Skeletal muscle tissue (tissue), 4 donors: Measurements from ENCODE around the gene MYO9A. TPM values are rescaled to one million over a fixed set of nuclear protein-coding genes. Genes with fewer than 3 reads are reported as not detected.
"Not testable (repeated sequence)": the region's sequence is repeated elsewhere in the genome, so short reads cannot be mapped to it uniquely, and the experiment has no call there.

Experiments
- H3K27ac ChIP-seq: one replicate; pipeline ENCODE4 v1.7.0; 2013; ENCODE audit warnings: mild to moderate bottlenecking, low read depth, low read length, inconsistent platforms
- H3K27me3 ChIP-seq, 3 donors: one replicate each; pipeline ENCODE4 v1.7.0; 2013; ENCODE audit warnings: low read length in 3 of 3; ENCODE audit not compliant: control insufficient read depth in 3 of 3, insufficient read depth in 3 of 3
- H3K36me3 ChIP-seq, 3 donors: one replicate each; pipeline ENCODE4 v1.7.0; 2013; ENCODE audit warnings: low read length in 3 of 3; ENCODE audit not compliant: control insufficient read depth in 3 of 3, insufficient read depth in 3 of 3
- H3K4me1 ChIP-seq, 3 donors: one replicate each; pipeline ENCODE4 v1.7.0; 2013; ENCODE audit warnings: low read length in 3 of 3, mild to moderate bottlenecking in 3 of 3; ENCODE audit not compliant: control insufficient read depth in 3 of 3, insufficient read depth in 3 of 3
- H3K4me3 ChIP-seq, 3 donors: one replicate each; pipeline ENCODE4 v1.7.0; 2013; ENCODE audit warnings: low read length in 3 of 3
- H3K9ac ChIP-seq, 3 donors: one replicate each; pipeline ENCODE4 v1.7.0; 2013; ENCODE audit warnings: low read length in 3 of 3, mild to moderate bottlenecking in 3 of 3, moderate library complexity in 2 of 3, low read depth in 1 of 3
- H3K9me3 ChIP-seq, 3 donors: one replicate each; pipeline ENCODE4 v1.7.0; 2013; ENCODE audit warnings: low read length in 3 of 3; ENCODE audit not compliant: control insufficient read depth in 3 of 3
- total RNA-seq: library from RNA; depleted of rRNA; stranded (reverse); fragments of >200 nt; gene quantifications from one replicate; pipeline ENCODE4 v1.2.3, GENCODE V29; 2014
- donor health status: Osteomylitis.

The MYO9A gene
- total RNA-seq, 1 donor from 2014 or later: 88.2 TPM

DNA sequence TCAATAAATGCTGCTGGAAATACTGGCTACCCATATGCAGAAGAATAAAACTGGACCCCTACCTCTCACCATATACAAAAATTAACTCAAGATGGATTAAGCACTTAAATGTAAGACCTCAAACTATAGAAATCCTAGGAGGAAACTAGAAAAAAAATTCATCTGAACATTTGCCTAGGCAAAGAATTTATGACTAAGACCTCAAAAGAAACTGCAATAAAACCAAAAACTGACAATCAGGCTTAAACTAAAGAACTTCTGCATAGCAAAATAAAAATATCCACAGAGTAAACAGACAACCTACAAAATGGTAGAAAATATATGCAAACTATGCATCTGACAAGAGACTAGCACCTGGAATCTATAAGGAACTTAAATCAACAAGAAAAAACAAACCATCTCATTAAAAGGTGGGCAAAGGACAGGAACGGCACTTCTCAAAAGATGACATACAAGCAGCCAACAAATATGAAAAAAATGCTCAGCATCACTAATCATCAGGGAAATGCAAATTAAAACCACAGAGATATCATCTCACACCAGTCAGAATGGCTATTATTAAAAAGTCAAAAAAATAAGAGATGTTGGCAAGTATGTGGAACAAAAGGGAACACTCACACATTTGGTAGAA, 47.0 kb downstream of the MYO9A start:
- no peak overlapping the region for H3K9ac ChIP-seq
- H3K36me3 ChIP-seq: no peaks in the 10 kb centered on the region
- no peaks in the 10 kb centered on the region for H3K9me3 ChIP-seq
- no peak overlapping the region for H3K4me3 ChIP-seq
- H3K27ac ChIP-seq: no peak overlapping the region
- H3K4me1 ChIP-seq: peaks cover 4 to 6% (median 5%) of the 10 kb centered on the region in 3 donors
- no peaks in the 10 kb centered on the region for H3K27me3 ChIP-seq

GRCh38 chr15:72068856-72069255, 49.1 kb downstream of the MYO9A start:
- no peak overlapping the region for H3K27ac ChIP-seq
- H3K36me3 ChIP-seq: no peaks in the 10 kb centered on the region

GRCh38 chr15:72065801-72066200, 52.1 kb downstream of the MYO9A start:
- no peaks in the 10 kb centered on the region for H3K36me3 ChIP-seq
- no peak overlapping the region for H3K27ac ChIP-seq
- no peak overlapping the region for H3K4me3 ChIP-seq
- no peaks in the 10 kb centered on the region for H3K27me3 ChIP-seq
- H3K4me1 ChIP-seq: peaks cover 5 to 8% (median 6%) of the 10 kb centered on the region in 3 donors
- no peaks in the 10 kb centered on the region for H3K9me3 ChIP-seq
- no peak overlapping the region for H3K9ac ChIP-seq

More at GRCh38 chr15:72068856-72069255, 49.1 kb downstream of the MYO9A start:
- Histone ChIP-seq H3K4me3 (no peak overlapping the region), H3K9ac (no peak overlapping the region), H3K27me3 (no peaks in the 10 kb centered on the region), H3K4me1 (peaks cover 4 to 6% (median 5%) of the 10 kb centered on the region in 3 donors), H3K9me3 (no peaks in the 10 kb centered on the region)

GRCh38 chr15:72063186-72063585, 54.8 kb downstream of the MYO9A start:
- Histone ChIP-seq H3K9ac (no peak overlapping the region), H3K4me3 (no peak overlapping the region), H3K9me3 (no peaks in the 10 kb centered on the region), H3K27me3 (no peaks in the 10 kb centered on the region), H3K4me1 (peaks cover 0 to 9% (median 3%) of the 10 kb centered on the region in 3 donors), H3K27ac (no peak overlapping the region), H3K36me3 (no peaks in the 10 kb centered on the region)

DNA sequence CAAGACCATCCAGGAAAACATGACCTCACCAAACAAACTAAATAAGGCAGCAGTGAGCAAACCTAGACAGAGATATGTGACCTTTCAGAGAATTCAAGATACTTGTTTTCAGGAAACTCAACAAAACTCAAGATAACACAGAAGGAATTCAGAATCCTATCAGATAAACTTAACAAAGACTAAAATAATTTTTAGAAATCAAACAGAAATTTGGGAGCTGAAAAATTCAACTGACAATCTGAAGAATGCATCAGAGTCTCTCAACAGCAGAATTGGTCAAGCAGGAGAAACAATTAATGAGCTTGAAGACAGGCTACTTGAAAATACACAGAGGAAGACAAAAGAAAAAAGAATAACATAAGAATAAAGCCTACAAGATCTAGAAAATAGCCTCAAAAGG, 55.6 kb downstream of the MYO9A start:
- Histone ChIP-seq H3K27ac (no peak overlapping the region), H3K9me3 (no peaks in the 10 kb centered on the region), H3K36me3 (no peaks in the 10 kb centered on the region), H3K27me3 (no peaks in the 10 kb centered on the region), H3K4me3 (no peak overlapping the region), H3K4me1 (peaks cover 0 to 9% (median 7%) of the 10 kb centered on the region in 3 donors), H3K9ac (no peak overlapping the region)

DNA sequence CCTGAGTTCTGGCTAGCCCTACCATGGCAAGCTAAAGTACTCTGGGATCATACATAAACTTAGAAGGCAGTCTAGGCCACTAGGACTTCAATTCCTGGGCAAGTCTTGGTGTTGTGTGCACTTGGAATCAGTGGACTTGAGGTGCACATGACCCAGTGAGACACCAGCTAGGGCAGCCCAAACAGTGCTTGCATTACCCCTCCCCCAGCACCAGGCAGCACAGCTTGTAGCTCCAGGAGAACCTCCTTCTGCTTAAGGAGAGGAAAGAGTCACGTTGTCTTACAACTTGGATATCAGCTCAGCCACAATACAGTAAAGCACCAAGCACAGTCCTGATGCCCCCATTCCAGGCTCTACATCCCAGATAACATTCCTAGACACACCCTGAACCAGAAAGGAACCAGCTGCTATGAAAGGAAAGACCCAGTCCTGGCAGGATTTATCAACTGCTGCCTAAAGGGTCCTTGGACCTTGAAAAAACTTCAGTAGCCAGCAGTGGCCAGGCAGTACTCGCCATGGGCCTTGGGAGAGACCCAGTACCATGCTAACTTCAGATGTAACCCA, 57.2 kb downstream of the MYO9A start:
- H3K4me3 ChIP-seq: no peak overlapping the region
- no peak overlapping the region for H3K9ac ChIP-seq
- H3K27ac ChIP-seq: no peak overlapping the region
- H3K4me1 ChIP-seq: peaks cover 0 to 9% (median 7%) of the 10 kb centered on the region in 3 donors
- no peaks in the 10 kb centered on the region for H3K9me3 ChIP-seq
- H3K36me3 ChIP-seq: no peaks in the 10 kb centered on the region
- no peaks in the 10 kb centered on the region for H3K27me3 ChIP-seq

- H3K9me3 ChIP-seq: no peaks in the 10 kb centered on the region
- H3K9ac ChIP-seq: no peak overlapping the region
- no peaks in the 10 kb centered on the region for H3K27me3 ChIP-seq
- H3K4me1 ChIP-seq: peaks cover 0 to 9% (median 7%) of the 10 kb centered on the region in 3 donors
- no peaks in the 10 kb centered on the region for H3K36me3 ChIP-seq
- H3K27ac ChIP-seq: no peak overlapping the region
- no peak overlapping the region for H3K4me3 ChIP-seq
Observed at GRCh38 chr15:72058585-72058984, 59.4 kb downstream of the MYO9A start.

DNA sequence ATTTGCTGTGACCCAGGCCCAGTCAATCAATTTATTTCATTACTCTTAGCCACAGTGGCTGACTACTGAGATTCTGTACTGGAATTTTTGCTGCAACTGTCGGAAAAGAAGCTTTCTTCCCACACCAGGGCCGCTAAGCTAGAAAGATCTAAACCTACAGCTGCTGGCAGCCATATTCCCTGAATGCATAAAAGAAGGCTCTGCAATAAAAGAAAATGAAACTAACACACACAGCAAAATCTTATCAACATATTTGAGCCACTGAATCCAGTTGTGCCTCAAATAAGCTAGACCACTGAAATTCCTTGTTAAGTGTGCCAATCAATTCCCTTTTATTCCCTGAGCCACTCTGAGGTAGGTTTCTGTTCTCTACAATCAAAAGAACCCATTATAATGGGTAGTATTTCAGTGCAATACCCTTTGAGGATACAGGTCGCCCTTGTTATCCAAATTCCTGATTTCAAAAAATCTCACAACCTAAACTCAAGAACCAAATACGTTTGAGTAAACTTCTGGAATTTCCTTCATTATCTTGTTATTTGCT, 60.3 kb downstream of the MYO9A start:
- H3K27ac ChIP-seq: no peak overlapping the region
- H3K9me3 ChIP-seq: no peaks in the 10 kb centered on the region
- no peak overlapping the region for H3K4me3 ChIP-seq
- H3K27me3 ChIP-seq: no peaks in the 10 kb centered on the region
- no peaks in the 10 kb centered on the region for H3K36me3 ChIP-seq
- H3K9ac ChIP-seq: no peak overlapping the region
- H3K4me1 ChIP-seq: peaks cover 0 to 9% (median 9%) of the 10 kb centered on the region in 3 donors

GRCh38 chr15:72056217-72056616, 61.7 kb downstream of the MYO9A start:
- H3K27me3 ChIP-seq, H3K9me3 ChIP-seq, H3K4me3 ChIP-seq, H3K9ac ChIP-seq, H3K27ac ChIP-seq, H3K36me3 ChIP-seq: not testable (repeated sequence)
- peaks cover 0 to 12% (median 9%) of the 10 kb centered on the region in 3 donors for H3K4me1 ChIP-seq

DNA sequence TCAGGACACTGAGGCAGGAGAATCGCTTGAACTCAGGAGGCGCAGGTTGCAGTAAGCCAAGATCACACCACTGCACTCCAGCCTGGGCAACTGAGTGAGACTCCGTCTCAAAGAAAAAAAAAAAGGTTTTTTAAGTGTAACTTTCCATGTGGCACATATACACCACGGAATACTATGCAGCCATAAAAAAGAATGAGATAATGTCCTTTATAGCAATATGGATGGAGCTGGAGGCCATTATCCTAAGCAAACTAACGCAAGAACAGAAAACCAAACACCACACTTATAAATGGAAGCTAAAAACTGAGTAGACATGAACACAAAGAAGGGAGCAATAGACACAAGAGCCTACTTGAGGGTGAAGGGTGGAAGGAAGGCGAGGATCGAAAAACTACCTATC, 64.7 kb downstream of the MYO9A start:
- not testable (repeated sequence) for H3K4me3 ChIP-seq, H3K27me3 ChIP-seq, H3K9me3 ChIP-seq, H3K27ac ChIP-seq, H3K36me3 ChIP-seq, H3K9ac ChIP-seq
- peaks cover 5 to 15% (median 7%) of the 10 kb centered on the region in 3 donors for H3K4me1 ChIP-seq
